ENCODE data around the gene ESPN. TPM values are rescaled to one million over a fixed set of nuclear protein-coding genes. Genes with fewer than 3 reads are reported as not detected.

Gene ESPN
- total RNA-seq, 2 donors from 2014 or later, result 74.3 to 98.0 TPM

- H3K36me3 ChIP-seq, result no peaks in the 10 kb centered on the region
Measured at GRCh38 chr1:6463120-6463412, 38.5 kb downstream of the ESPN start.

DNA sequence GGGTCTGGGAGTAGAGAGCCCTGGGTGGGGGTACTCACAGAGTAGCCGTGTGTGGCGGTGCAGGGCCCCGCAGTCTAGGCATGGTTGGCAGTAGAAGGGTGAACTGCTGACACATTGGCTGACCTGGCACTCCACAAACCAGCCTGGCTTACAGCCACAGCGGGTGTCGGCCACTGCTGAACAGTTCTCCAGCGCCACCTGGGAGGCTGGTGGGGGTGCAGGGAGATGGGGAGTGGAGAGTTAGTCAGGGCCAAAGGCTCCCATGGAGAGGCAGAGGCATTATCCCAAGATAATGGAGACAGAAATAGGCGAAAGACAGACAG, 39.9 kb downstream of the ESPN start:
- TF ChIP-seq, protein P1, sequence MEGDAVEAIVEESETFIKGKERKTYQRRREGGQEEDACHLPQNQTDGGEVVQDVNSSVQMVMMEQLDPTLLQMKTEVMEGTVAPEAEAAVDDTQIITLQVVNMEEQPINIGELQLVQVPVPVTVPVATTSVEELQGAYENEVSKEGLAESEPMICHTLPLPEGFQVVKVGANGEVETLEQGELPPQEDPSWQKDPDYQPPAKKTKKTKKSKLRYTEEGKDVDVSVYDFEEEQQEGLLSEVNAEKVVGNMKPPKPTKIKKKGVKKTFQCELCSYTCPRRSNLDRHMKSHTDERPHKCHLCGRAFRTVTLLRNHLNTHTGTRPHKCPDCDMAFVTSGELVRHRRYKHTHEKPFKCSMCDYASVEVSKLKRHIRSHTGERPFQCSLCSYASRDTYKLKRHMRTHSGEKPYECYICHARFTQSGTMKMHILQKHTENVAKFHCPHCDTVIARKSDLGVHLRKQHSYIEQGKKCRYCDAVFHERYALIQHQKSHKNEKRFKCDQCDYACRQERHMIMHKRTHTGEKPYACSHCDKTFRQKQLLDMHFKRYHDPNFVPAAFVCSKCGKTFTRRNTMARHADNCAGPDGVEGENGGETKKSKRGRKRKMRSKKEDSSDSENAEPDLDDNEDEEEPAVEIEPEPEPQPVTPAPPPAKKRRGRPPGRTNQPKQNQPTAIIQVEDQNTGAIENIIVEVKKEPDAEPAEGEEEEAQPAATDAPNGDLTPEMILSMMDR (IDR thresholded peaks at IDR 0.05), result no peak
- no peaks in the 10 kb centered on the region for H3K27me3 ChIP-seq
- no peak overlapping the region for H3K4me3 ChIP-seq
- no peak overlapping the region for H3K27ac ChIP-seq
- no peaks in the 10 kb centered on the region for H3K9me3 ChIP-seq
- DNase-seq, result peak; percentile 88
- intact Hi-C loops (cut with DNase I), result no loop called here
- no peaks in the 10 kb centered on the region for H3K4me1 ChIP-seq
- no peaks in the 10 kb centered on the region for H3K36me3 ChIP-seq
- H3K9ac ChIP-seq (ENCODE audit: low read depth in 2 of 2, low read length in 2 of 2), result peak overlapping the region; percentile 29 to 66

More at GRCh38 chr1:6463120-6463412, 38.5 kb downstream of the ESPN start:
- Histone ChIP-seq H3K27ac (no peak overlapping the region), H3K27me3 (no peaks in the 10 kb centered on the region), H3K9ac (ENCODE audit: low read depth in 2 of 2, low read length in 2 of 2) (no peak overlapping the region), H3K4me3 (no peak overlapping the region), H3K4me1 (no peaks in the 10 kb centered on the region), H3K9me3 (no peaks in the 10 kb centered on the region)
- intact Hi-C loops (cut with DNase I), result no loop called here
- TF ChIP-seq, protein P1 (IDR thresholded peaks at IDR 0.05), result no peak
- DNase-seq, result no peak

DNA sequence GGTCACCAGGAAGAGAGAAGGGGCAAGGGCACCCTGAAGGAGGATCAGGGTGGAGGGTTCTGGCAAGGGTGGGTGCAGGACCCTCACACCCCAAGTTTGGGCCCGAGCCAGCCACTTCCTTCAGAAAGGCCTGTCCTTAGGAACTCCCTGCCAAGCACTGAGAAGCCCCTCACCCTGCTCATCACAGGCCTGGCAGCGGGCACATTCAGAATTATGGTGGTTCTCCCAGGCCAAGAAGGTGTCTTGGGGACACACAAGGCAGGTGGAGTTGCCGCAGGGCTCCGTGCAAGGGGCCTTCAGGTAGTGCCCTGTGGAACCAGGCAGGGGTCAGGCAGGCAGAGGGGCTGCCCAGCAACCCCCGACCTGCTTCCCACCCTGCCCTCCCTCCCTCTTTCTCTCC, 40.3 kb downstream of the ESPN start:
- Histone ChIP-seq H3K4me1 (no peaks in the 10 kb centered on the region), H3K27ac (no peak overlapping the region), H3K9ac (ENCODE audit: low read depth in 2 of 2, low read length in 2 of 2) (peak overlapping the region; percentile 31 to 66), H3K27me3 (no peaks in the 10 kb centered on the region), H3K4me3 (peak overlapping the region; percentile 33), H3K36me3 (no peaks in the 10 kb centered on the region), H3K9me3 (no peaks in the 10 kb centered on the region)
- intact Hi-C loops (cut with DNase I), result no loop called here
- DNase-seq, result no peak
- TF ChIP-seq, protein P1 (IDR thresholded peaks at IDR 0.05), result no peak

- Histone ChIP-seq H3K4me3 (peak overlapping the region; percentile 33), H3K4me1 (no peaks in the 10 kb centered on the region), H3K27ac (peak overlapping the region; percentile 31), H3K9ac (ENCODE audit: low read depth in 2 of 2, low read length in 2 of 2) (peak overlapping the region; percentile 31 to 68), H3K36me3 (no peaks in the 10 kb centered on the region), H3K27me3 (no peaks in the 10 kb centered on the region), H3K9me3 (no peaks in the 10 kb centered on the region)
- DNase-seq, result no peak
- intact Hi-C loops (cut with DNase I), result no loop called here
- TF ChIP-seq, protein P1 (IDR thresholded peaks at IDR 0.05), result no peak
Measured at GRCh38 chr1:6465461-6466005, 41.0 kb downstream of the ESPN start.

DNA sequence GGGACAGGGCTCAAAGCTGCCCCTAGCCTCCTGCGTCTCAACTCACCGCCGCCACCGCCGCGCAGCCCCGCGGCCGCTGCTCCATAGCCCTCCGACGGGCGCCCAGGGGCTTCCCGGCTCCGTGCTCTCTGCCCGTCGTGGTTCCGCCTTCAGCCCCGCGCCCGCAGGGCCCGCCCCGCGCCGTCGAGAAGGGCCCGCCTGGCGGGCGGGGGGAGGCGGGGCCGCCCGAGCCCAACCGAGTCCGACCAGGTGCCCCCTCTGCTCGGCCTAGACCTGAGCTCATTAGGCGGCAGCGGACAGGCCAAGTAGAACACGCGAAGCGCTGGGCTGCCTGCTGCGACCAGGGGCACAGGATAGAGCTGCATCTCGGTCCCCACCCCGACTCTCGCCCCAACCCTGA, 41.4 kb downstream of the ESPN start, which contains the start of gene TNFRSF25:
TSS of gene TNFRSF25 (minus strand) at position 151 of the 400 bp plus-strand sequence. CDS start at position 85, 66 bp downstream.
- H3K9ac ChIP-seq (ENCODE audit: low read depth in 2 of 2, low read length in 2 of 2), result peak within 1 kb of the TSS; percentile 31 to 68
- peak within 1 kb of the TSS; percentile 31 for H3K27ac ChIP-seq
- H3K4me3 ChIP-seq, result peak within 1 kb of the TSS; percentile 33
- H3K9me3 ChIP-seq, result no peaks in the 10 kb centered on the region
- H3K27me3 ChIP-seq, result no peaks in the 10 kb centered on the region
- H3K36me3 ChIP-seq, result no peaks in the 10 kb centered on the region
- TF ChIP-seq, protein P1 (IDR thresholded peaks at IDR 0.05), result no peak
- H3K4me1 ChIP-seq, result no peaks in the 10 kb centered on the region
- intact Hi-C loops (cut with DNase I), result no loop called here
- no peak for DNase-seq

Measured in colonic mucosa (tissue), 4 donors.